Activated naive CD8-positive, alpha-beta T cell (primary cell): ENCODE results near the gene CYP4V2.

Experiments
- H3K27ac Mint-ChIP-seq: one replicate; pipeline ENCODE4 v1.8.0; 2021; ENCODE audit warnings: mixed read lengths
- H3K27me3 Mint-ChIP-seq: one replicate; pipeline ENCODE4 v1.8.0; 2021; ENCODE audit warnings: mixed read lengths
- H3K36me3 Mint-ChIP-seq: one replicate; pipeline ENCODE4 v1.8.0; 2021; ENCODE audit warnings: mixed read lengths
- H3K4me1 Mint-ChIP-seq: one replicate; pipeline ENCODE4 v1.8.0; 2021; ENCODE audit warnings: low read depth, mixed read lengths
- H3K4me3 Mint-ChIP-seq: one replicate; pipeline ENCODE4 v1.8.0; 2021; ENCODE audit warnings: mild to moderate bottlenecking, mixed read lengths
- H3K9me3 Mint-ChIP-seq: one replicate; pipeline ENCODE4 v1.8.0; 2021; ENCODE audit warnings: low read depth, mixed read lengths

The CYP4V2 gene

DNA sequence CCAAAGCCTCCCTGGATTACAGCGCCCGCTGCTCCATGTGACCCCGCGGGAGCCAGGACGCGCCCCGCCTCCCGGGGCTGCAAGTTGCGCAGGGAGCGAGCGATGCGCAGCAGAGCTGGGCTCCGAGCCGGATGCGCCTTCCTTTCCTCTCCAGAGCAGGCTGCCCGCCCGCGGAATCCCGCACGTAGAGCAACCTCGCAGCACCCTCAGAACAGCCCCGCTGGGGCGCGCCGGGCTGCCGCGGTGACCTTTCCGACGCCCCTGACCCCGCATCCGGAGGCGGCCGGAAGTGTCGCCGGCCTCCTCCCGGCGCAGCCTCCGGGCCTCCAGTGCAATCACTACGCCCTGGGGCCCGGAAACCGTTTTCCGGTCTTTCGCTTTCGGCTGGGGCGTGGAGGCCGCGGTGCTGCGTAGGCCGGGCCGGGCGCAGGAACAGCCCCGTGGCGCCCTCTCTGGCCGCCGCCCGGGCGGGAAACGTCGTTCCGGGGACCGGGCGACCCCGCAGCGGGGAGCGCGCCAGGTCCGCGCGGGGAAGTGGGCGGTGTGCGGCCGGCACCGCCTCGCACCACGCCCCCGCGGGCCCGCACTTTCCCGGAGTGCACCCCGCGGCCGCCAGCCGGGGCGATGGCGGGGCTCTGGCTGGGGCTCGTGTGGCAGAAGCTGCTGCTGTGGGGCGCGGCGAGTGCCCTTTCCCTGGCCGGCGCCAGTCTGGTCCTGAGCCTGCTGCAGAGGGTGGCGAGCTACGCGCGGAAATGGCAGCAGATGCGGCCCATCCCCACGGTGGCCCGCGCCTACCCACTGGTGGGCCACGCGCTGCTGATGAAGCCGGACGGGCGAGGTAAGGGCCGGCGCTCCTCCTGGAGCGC lies at the start of gene CYP4V2:
CYP4V2 (plus strand) TSS at position 368 of the 866 bp plus-strand sequence; CDS start at position 625, 257 bp downstream.
- H3K4me1 Mint-ChIP-seq = peaks cover 53% of the 10 kb centered on the region
- peak within 1 kb of the TSS; percentile 95 for H3K27ac Mint-ChIP-seq

GRCh38 chr4:186144198-186144945 lies 47.0 kb upstream of the CYP4V2 start:
- Mint-ChIP-seq H3K4me1 (peaks cover 9% of the 10 kb centered on the region), H3K4me3 (peak overlapping the region; percentile 86), H3K27ac (no peak overlapping the region), H3K9me3 (no peaks in the 10 kb centered on the region), H3K36me3 (no peaks in the 10 kb centered on the region), H3K27me3 (peaks cover 25% of the 10 kb centered on the region)

More for the DNA sequence above, at the start of gene CYP4V2:
- peak within 1 kb of the TSS; percentile 95 for H3K4me3 Mint-ChIP-seq
- no peaks in the 10 kb centered on the region for H3K27me3 Mint-ChIP-seq
- peaks cover 10% of the 10 kb centered on the region for H3K36me3 Mint-ChIP-seq
- no peaks in the 10 kb centered on the region for H3K9me3 Mint-ChIP-seq

- no peaks in the 10 kb centered on the region for H3K9me3 Mint-ChIP-seq
- H3K36me3 Mint-ChIP-seq = no peaks in the 10 kb centered on the region
- peaks cover 25% of the 10 kb centered on the region for H3K27me3 Mint-ChIP-seq
- peaks cover 9% of the 10 kb centered on the region for H3K4me1 Mint-ChIP-seq
- peak overlapping the region; percentile 84 for H3K4me3 Mint-ChIP-seq
- H3K27ac Mint-ChIP-seq = no peak overlapping the region
Observed at GRCh38 chr4:186144946-186145569, 46.3 kb upstream of the CYP4V2 start.

DNA sequence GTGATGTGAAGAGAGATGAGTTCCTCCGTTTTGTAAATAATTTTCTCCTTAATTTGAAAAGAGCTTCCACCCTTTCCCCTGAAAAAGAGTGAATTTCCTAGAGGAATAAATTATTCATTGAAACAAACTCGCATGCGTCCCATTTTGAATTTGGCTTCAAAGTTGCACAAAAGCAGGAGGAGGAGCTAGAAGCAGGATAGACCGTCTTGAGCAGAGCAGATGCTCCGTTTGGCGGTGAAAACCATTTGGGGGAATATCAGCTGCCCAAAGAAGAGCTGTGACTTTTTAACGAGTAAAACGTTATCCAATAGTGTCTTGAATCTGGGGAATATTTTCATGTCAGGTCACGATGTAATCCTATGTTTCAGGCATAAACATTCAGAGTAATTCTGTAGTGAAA lies 44.9 kb upstream of the CYP4V2 start:
- H3K4me3 Mint-ChIP-seq = no peak overlapping the region
- H3K9me3 Mint-ChIP-seq = no peaks in the 10 kb centered on the region
- H3K36me3 Mint-ChIP-seq = no peaks in the 10 kb centered on the region
- H3K27me3 Mint-ChIP-seq = peaks cover 25% of the 10 kb centered on the region
- peaks cover 9% of the 10 kb centered on the region for H3K4me1 Mint-ChIP-seq
- no peak overlapping the region for H3K27ac Mint-ChIP-seq

- no peaks in the 10 kb centered on the region for H3K9me3 Mint-ChIP-seq
- peaks cover 2% of the 10 kb centered on the region for H3K36me3 Mint-ChIP-seq
- peaks cover 9% of the 10 kb centered on the region for H3K4me1 Mint-ChIP-seq
- no peak overlapping the region for H3K4me3 Mint-ChIP-seq
- no peak overlapping the region for H3K27ac Mint-ChIP-seq
- H3K27me3 Mint-ChIP-seq = peaks cover 27% of the 10 kb centered on the region
Observed at GRCh38 chr4:186148336-186148975, 42.9 kb upstream of the CYP4V2 start.

DNA sequence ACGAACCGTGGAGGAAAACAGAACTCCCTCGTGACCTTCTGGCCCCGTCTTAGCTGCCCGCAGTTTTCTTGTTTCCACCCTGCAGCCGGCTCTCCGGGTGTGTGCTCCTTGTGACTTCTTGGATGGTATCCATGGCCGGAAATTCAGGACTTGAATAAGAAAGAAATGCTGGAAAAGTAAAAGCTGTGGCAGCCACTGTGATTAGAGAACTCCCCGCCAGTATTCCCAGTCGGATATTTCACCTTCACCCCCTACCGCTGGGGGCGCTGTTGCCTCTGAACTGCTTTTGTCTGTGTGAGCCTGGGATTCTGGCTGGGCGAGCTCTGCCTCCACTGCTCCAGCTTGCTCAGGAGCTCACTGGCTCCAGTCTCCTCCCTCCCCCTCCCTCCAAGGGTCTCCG lies 41.5 kb upstream of the CYP4V2 start:
- peaks cover 21% of the 10 kb centered on the region for H3K27me3 Mint-ChIP-seq
- H3K27ac Mint-ChIP-seq = no peak overlapping the region
- no peak overlapping the region for H3K4me3 Mint-ChIP-seq

GRCh38 chr4:186150926-186151325 lies 40.4 kb upstream of the CYP4V2 start:
- Mint-ChIP-seq H3K9me3 (no peaks in the 10 kb centered on the region), H3K4me1 (no peaks in the 10 kb centered on the region), H3K27ac (no peak overlapping the region), H3K4me3 (no peak overlapping the region), H3K36me3 (peaks cover 3% of the 10 kb centered on the region), H3K27me3 (peaks cover 17% of the 10 kb centered on the region)

More for the DNA sequence above, 41.5 kb upstream of the CYP4V2 start:
- H3K4me1 Mint-ChIP-seq = peaks cover 4% of the 10 kb centered on the region
- H3K9me3 Mint-ChIP-seq = no peaks in the 10 kb centered on the region
- H3K36me3 Mint-ChIP-seq = peaks cover 2% of the 10 kb centered on the region

- H3K9me3 Mint-ChIP-seq = no peaks in the 10 kb centered on the region
- peaks cover 4% of the 10 kb centered on the region for H3K36me3 Mint-ChIP-seq
- no peak overlapping the region for H3K4me3 Mint-ChIP-seq
- no peak overlapping the region for H3K27ac Mint-ChIP-seq
- H3K4me1 Mint-ChIP-seq = no peaks in the 10 kb centered on the region
- peaks cover 11% of the 10 kb centered on the region for H3K27me3 Mint-ChIP-seq
Observed at GRCh38 chr4:186151499-186151898, 39.9 kb upstream of the CYP4V2 start.

- no peak overlapping the region for H3K27ac Mint-ChIP-seq
- no peaks in the 10 kb centered on the region for H3K9me3 Mint-ChIP-seq
- no peak overlapping the region for H3K4me3 Mint-ChIP-seq
- H3K4me1 Mint-ChIP-seq = peaks cover 6% of the 10 kb centered on the region
- H3K36me3 Mint-ChIP-seq = peaks cover 2% of the 10 kb centered on the region
- peaks cover 1% of the 10 kb centered on the region for H3K27me3 Mint-ChIP-seq
Observed at GRCh38 chr4:186158021-186158813, 33.1 kb upstream of the CYP4V2 start.

DNA sequence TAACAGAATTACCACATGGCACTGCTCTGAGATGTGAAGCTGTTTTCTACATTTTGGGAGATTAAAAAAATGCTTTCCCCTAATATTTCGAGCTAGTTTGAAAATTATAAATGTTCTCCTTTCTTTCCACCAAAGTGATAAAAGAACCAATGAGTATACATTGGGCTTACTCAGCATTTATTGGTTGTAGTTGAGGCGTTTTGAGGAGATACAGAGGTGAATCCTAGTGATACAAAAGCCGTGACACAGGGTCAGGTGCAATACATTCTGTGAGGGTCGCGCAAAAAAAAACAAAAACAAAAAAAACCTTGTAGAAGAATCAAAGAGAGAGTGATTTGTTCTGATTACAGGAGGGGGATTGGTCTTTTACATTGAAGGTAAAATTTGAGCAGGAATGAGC lies 32.4 kb upstream of the CYP4V2 start:
- H3K4me3 Mint-ChIP-seq = no peak overlapping the region
- H3K9me3 Mint-ChIP-seq = no peaks in the 10 kb centered on the region
- no peak overlapping the region for H3K27ac Mint-ChIP-seq
- H3K27me3 Mint-ChIP-seq = peaks cover 1% of the 10 kb centered on the region
- H3K36me3 Mint-ChIP-seq = peaks cover 2% of the 10 kb centered on the region
- H3K4me1 Mint-ChIP-seq = peaks cover 6% of the 10 kb centered on the region

- Mint-ChIP-seq H3K27ac (no peak overlapping the region), H3K9me3 (no peaks in the 10 kb centered on the region), H3K36me3 (peaks cover 2% of the 10 kb centered on the region), H3K4me1 (peaks cover 6% of the 10 kb centered on the region), H3K4me3 (no peak overlapping the region), H3K27me3 (peaks cover 1% of the 10 kb centered on the region)
Observed at GRCh38 chr4:186159613-186160012, 31.8 kb upstream of the CYP4V2 start.

GRCh38 chr4:186161138-186161537 lies 30.2 kb upstream of the CYP4V2 start:
- Mint-ChIP-seq H3K9me3 (no peaks in the 10 kb centered on the region), H3K36me3 (no peaks in the 10 kb centered on the region), H3K27me3 (no peaks in the 10 kb centered on the region), H3K4me3 (no peak overlapping the region), H3K27ac (no peak overlapping the region), H3K4me1 (peaks cover 6% of the 10 kb centered on the region)

GRCh38 chr4:186166852-186167512 lies 24.4 kb upstream of the CYP4V2 start:
- Mint-ChIP-seq H3K27ac (no peak overlapping the region), H3K4me3 (no peak overlapping the region), H3K36me3 (no peaks in the 10 kb centered on the region), H3K27me3 (no peaks in the 10 kb centered on the region), H3K4me1 (no peaks in the 10 kb centered on the region), H3K9me3 (no peaks in the 10 kb centered on the region)
